ENCODE measurements around the gene SLC4A4.

DNA sequence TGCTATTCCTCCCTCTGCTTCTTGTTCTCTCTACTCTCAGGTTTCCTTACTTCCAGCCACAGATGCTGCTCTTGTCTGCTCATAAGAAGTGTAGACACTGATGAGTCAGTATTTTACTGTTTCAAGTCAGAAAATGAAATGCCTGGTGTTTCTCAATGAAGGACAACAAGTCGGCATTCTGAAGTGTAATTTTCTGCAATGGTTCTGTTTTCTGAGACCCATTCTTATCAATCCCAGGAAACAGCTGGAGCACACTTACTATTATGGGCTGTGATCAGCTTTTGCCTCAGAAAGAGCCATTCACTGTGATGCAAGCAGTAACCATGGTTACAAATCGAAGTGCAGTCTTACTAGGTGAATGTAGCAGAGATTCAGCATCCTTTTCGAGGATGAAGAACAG, 42.0 kb downstream of the SLC4A4 start:
- TF ChIP-seq CTCF (IDR thresholded peaks at IDR 0.05) (no peak), POLR2AphosphoS5 (IDR thresholded peaks at IDR 0.05) (no peak)

Data from sigmoid colon (tissue), 4 donors.